Neural progenitor cell (in vitro differentiated cells): ENCODE measurements around the gene PIWIL1. TPM values are rescaled to one million over a fixed set of nuclear protein-coding genes. Genes with fewer than 3 reads are reported as not detected.
A peak's percentile ranks its signal among the peaks of the same experiment; 100 is the strongest.

ENCODE experiments used
- DNase-seq: peaks from one replicate; pipeline ENCODE4 v3.0.0-alpha.2; 2016; ENCODE audit warnings: low spot score
- H2AFZ ChIP-seq: fragments of 200-600 bp; sonication (generic); replicated peaks from 2 replicates; pipeline ENCODE4 v1.6.1; 2016; ENCODE audit warnings: antibody characterized with exemption
- H3F3A ChIP-seq: fragments of 200-600 bp; sonication (generic); 2 replicates; pipeline ENCODE4 v1.6.1; 2016; ENCODE audit warnings: antibody characterized with exemption, low read depth
- H3K27ac ChIP-seq: fragments of 200-600 bp; sonication (generic); 2 replicates; pipeline ENCODE4 v1.5.1; 2016; ENCODE audit warnings: mild to moderate bottlenecking
- H3K27me3 ChIP-seq: fragments of 200-600 bp; sonication (generic); 2 replicates; pipeline ENCODE4 v1.6.1; 2016; ENCODE audit warnings: mild to moderate bottlenecking, moderate library complexity
- H3K36me3 ChIP-seq: fragments of 200-600 bp; sonication (generic); 2 replicates; pipeline ENCODE4 v1.5.1; 2016
- H3K4me1 ChIP-seq: fragments of 200-600 bp; sonication (generic); 2 replicates; pipeline ENCODE4 v1.6.1; 2016; ENCODE audit warnings: mixed run types
- H3K4me2 ChIP-seq: fragments of 200-600 bp; sonication (generic); 2 replicates; pipeline ENCODE4 v1.6.1; 2016
- H3K4me3 ChIP-seq: fragments of 200-600 bp; sonication (generic); 2 replicates; pipeline ENCODE4 v1.5.1; 2016
- H3K79me2 ChIP-seq: fragments of 200-600 bp; sonication (generic); 2 replicates; pipeline ENCODE4 v1.6.1; 2016; ENCODE audit warnings: low read depth
- H3K9ac ChIP-seq: fragments of 200-600 bp; sonication (generic); 2 replicates; pipeline ENCODE4 v1.6.1; 2016
- H3K9me3 ChIP-seq: fragments of 200-600 bp; sonication (generic); 2 replicates; pipeline ENCODE4 v1.5.1; 2016; ENCODE audit warnings: low read depth
- H4K20me1 ChIP-seq: fragments of 200-600 bp; sonication (generic); 2 replicates; pipeline ENCODE4 v1.6.1; 2016; ENCODE audit warnings: low read depth
- H3K27ac Mint-ChIP-seq: 3 replicates; pipeline ENCODE4 v1.8.0; 2021; ENCODE audit warnings: mixed read lengths
- H3K27me3 Mint-ChIP-seq: 2 replicates; pipeline ENCODE4 v1.8.0; 2022; ENCODE audit warnings: low read depth, mild to moderate bottlenecking, inconsistent platforms, moderate library complexity, mixed read lengths; ENCODE audit not compliant: insufficient read depth
- H3K36me3 Mint-ChIP-seq: 3 replicates; pipeline ENCODE4 v1.8.0; 2021; ENCODE audit warnings: mixed read lengths
- H3K4me1 Mint-ChIP-seq: 3 replicates; pipeline ENCODE4 v1.8.0; 2021; ENCODE audit warnings: mixed read lengths
- H3K4me3 Mint-ChIP-seq: 3 replicates; pipeline ENCODE4 v1.8.0; 2021; ENCODE audit warnings: mild to moderate bottlenecking, moderate library complexity, mixed read lengths
- H3K9me3 Mint-ChIP-seq: 3 replicates; pipeline ENCODE4 v1.8.0; 2020; ENCODE audit warnings: mixed read lengths
- CTCF ChIP-seq: fragments of 200-600 bp; sonication (generic); IDR thresholded peaks from 2 replicates; pipeline ENCODE4 v1.5.1; 2017; ENCODE audit warnings: antibody characterized with exemption, mild to moderate bottlenecking
- EZH2 ChIP-seq: fragments of 200-600 bp; sonication (generic); IDR thresholded peaks from 2 replicates; pipeline ENCODE4 v1.6.1; 2017; ENCODE audit warnings: antibody characterized with exemption, mild to moderate bottlenecking, moderate library complexity
- EZH2phosphoT487 ChIP-seq: fragments of 200-600 bp; sonication (generic); IDR thresholded peaks from 2 replicates; pipeline ENCODE4 v1.6.1; 2017; ENCODE audit warnings: antibody characterized with exemption
- total RNA-seq: library from RNA; depleted of rRNA; stranded (reverse); fragments of >200 nt; gene quantifications from 2 replicates; pipeline ENCODE4 v1.2.3, GENCODE V29; 2015; ENCODE audit warnings: low replicate concordance

Gene PIWIL1
- total RNA-seq, 1 donor from 2014 or later, result not detected

- peaks cover 7% of the 10 kb centered on the region for H3K27me3 ChIP-seq
- no peak overlapping the region for H3K27ac ChIP-seq
- H3K36me3 ChIP-seq, result no peaks in the 10 kb centered on the region
- H3K9me3 Mint-ChIP-seq, result no peaks in the 10 kb centered on the region
- no peaks in the 10 kb centered on the region for H3F3A ChIP-seq
- H3K4me1 ChIP-seq, result peaks cover 3% of the 10 kb centered on the region
- no peak overlapping the region for H3K27ac Mint-ChIP-seq
- peaks cover 37% of the 10 kb centered on the region for H3K4me1 Mint-ChIP-seq
- no peaks in the 10 kb centered on the region for H3K9me3 ChIP-seq
- H3K4me3 Mint-ChIP-seq, result no peak overlapping the region
- DNase-seq, result no peak
- no peak overlapping the region for H3K4me3 ChIP-seq
- H3K79me2 ChIP-seq, result no peaks in the 10 kb centered on the region
- no peak overlapping the region for H3K4me2 ChIP-seq
- H3K27me3 Mint-ChIP-seq, result peaks cover 5% of the 10 kb centered on the region
- no peaks in the 10 kb centered on the region for H3K36me3 Mint-ChIP-seq
- no peak overlapping the region for H2AFZ ChIP-seq
- TF ChIP-seq CTCF (no peak), EZH2 (no peak), EZH2phosphoT487 (no peak)
- no peak overlapping the region for H3K9ac ChIP-seq
- no peaks in the 10 kb centered on the region for H4K20me1 ChIP-seq
These were observed 13.6 kb downstream of the PIWIL1 start for GRCh38 chr12:130351326-130351725.

GRCh38 chr12:130353081-130353480 is 15.4 kb downstream of the PIWIL1 start:
- Histone ChIP-seq H3K27ac (no peak overlapping the region), H3F3A (no peaks in the 10 kb centered on the region), H2AFZ (no peak overlapping the region), H3K4me3 (no peak overlapping the region), H3K27me3 (peaks cover 2% of the 10 kb centered on the region), H3K4me2 (no peak overlapping the region), H3K9me3 (no peaks in the 10 kb centered on the region), H3K79me2 (no peaks in the 10 kb centered on the region), H4K20me1 (no peaks in the 10 kb centered on the region), H3K4me1 (peaks cover 3% of the 10 kb centered on the region), H3K36me3 (no peaks in the 10 kb centered on the region), H3K9ac (no peak overlapping the region)
- Mint-ChIP-seq H3K4me1 (peaks cover 35% of the 10 kb centered on the region), H3K27ac (peak overlapping the region; percentile 21), H3K9me3 (no peaks in the 10 kb centered on the region), H3K27me3 (peaks cover 2% of the 10 kb centered on the region), H3K4me3 (no peak overlapping the region), H3K36me3 (no peaks in the 10 kb centered on the region)
- TF ChIP-seq CTCF, result no peak
- TF ChIP-seq EZH2phosphoT487, result no peak
- no peak for TF ChIP-seq EZH2
- no peak for DNase-seq

- H3K9ac ChIP-seq, result no peak overlapping the region
- no peak overlapping the region for H3K27ac ChIP-seq
- H3K79me2 ChIP-seq, result no peaks in the 10 kb centered on the region
- no peak overlapping the region for H2AFZ ChIP-seq
- peaks cover 3% of the 10 kb centered on the region for H3K4me1 ChIP-seq
- H3K4me3 ChIP-seq, result no peak overlapping the region
- no peak overlapping the region for H3K4me2 ChIP-seq
- H3K9me3 ChIP-seq, result no peaks in the 10 kb centered on the region
- TF ChIP-seq EZH2phosphoT487 (no peak), EZH2 (no peak)
- Mint-ChIP-seq H3K27me3 (peaks cover 2% of the 10 kb centered on the region), H3K4me3 (no peak overlapping the region), H3K9me3 (no peaks in the 10 kb centered on the region), H3K4me1 (peaks cover 35% of the 10 kb centered on the region), H3K27ac (no peak overlapping the region), H3K36me3 (no peaks in the 10 kb centered on the region)
- H3K36me3 ChIP-seq, result no peaks in the 10 kb centered on the region
- peaks cover 7% of the 10 kb centered on the region for H3K27me3 ChIP-seq
- H4K20me1 ChIP-seq, result no peaks in the 10 kb centered on the region
- no peak for DNase-seq
- no peaks in the 10 kb centered on the region for H3F3A ChIP-seq
These were observed 16.7 kb downstream of the PIWIL1 start for GRCh38 chr12:130354407-130354806.

GRCh38 chr12:130356222-130356621 is 18.5 kb downstream of the PIWIL1 start:
- TF ChIP-seq EZH2phosphoT487 (no peak), CTCF (no peak), EZH2 (no peak)
- H3K9me3 Mint-ChIP-seq, result no peaks in the 10 kb centered on the region
- H3K27ac Mint-ChIP-seq, result no peak overlapping the region
- Histone ChIP-seq H3K27ac (no peak overlapping the region), H3K79me2 (no peaks in the 10 kb centered on the region), H3K36me3 (no peaks in the 10 kb centered on the region), H3K9me3 (no peaks in the 10 kb centered on the region), H3F3A (no peaks in the 10 kb centered on the region), H4K20me1 (no peaks in the 10 kb centered on the region), H3K9ac (no peak overlapping the region), H3K4me2 (no peak overlapping the region), H3K4me1 (peaks cover 3% of the 10 kb centered on the region), H2AFZ (no peak overlapping the region), H3K4me3 (no peak overlapping the region), H3K27me3 (peaks cover 7% of the 10 kb centered on the region)
- peaks cover 19% of the 10 kb centered on the region for H3K4me1 Mint-ChIP-seq
- H3K36me3 Mint-ChIP-seq, result no peaks in the 10 kb centered on the region
- no peak for DNase-seq
- peaks cover 2% of the 10 kb centered on the region for H3K27me3 Mint-ChIP-seq
- H3K4me3 Mint-ChIP-seq, result no peak overlapping the region
